Bronchial epithelial cell (primary cell): ENCODE measurements around the gene INTS7. TPM values are rescaled to one million over a fixed set of nuclear protein-coding genes. Genes with fewer than 3 reads are reported as not detected.

ENCODE experiments used
- DNase-seq: peaks from one replicate; pipeline ENCODE4 v3.0.0-alpha.2; 2010; ENCODE audit warnings: low read depth
- FAIRE-seq: peaks from 2 replicates; lab custom pipeline; 2011; peaks lifted over from hg19 to GRCh38; lab: Jason Lieb, UNC
- H3K27me3 ChIP-seq: 2 replicates; pipeline ENCODE4 v1.5.1; 2011; ENCODE audit warnings: low read length; ENCODE audit not compliant: control insufficient read depth, insufficient read depth
- H3K36me3 ChIP-seq: 2 replicates; pipeline ENCODE4 v1.5.1; 2011; ENCODE audit warnings: low read length; ENCODE audit not compliant: control insufficient read depth, insufficient read depth
- H3K4me3 ChIP-seq: 2 replicates; pipeline ENCODE4 v1.5.1; 2011; ENCODE audit warnings: mild to moderate bottlenecking, low read depth, low read length, control low read depth
- CTCF ChIP-seq: IDR thresholded peaks from 2 replicates; pipeline ENCODE4 v1.5.1; 2011; ENCODE audit warnings: mild to moderate bottlenecking, moderate library complexity, low read length, control low read depth, inconsistent platforms; ENCODE audit not compliant: insufficient read depth, severe bottlenecking
- total RNA-seq: library from RNA; depleted of rRNA; stranded (reverse); fragments of >200 nt; gene quantifications from 2 replicates; pipeline ENCODE4 v1.2.1, GENCODE V29; 2014

INTS7 gene
- total RNA-seq, 1 donor from 2014 or later: 12.9 TPM

GRCh38 chr1:212074313-212074712, 39.0 kb upstream of the INTS7 start:
- no peaks in the 10 kb centered on the region for H3K27me3 ChIP-seq
- no peak overlapping the region for H3K4me3 ChIP-seq
- FAIRE-seq (no peak), DNase-seq (no peak)
- H3K36me3 ChIP-seq: no peaks in the 10 kb centered on the region
- TF ChIP-seq CTCF: no peak

DNA sequence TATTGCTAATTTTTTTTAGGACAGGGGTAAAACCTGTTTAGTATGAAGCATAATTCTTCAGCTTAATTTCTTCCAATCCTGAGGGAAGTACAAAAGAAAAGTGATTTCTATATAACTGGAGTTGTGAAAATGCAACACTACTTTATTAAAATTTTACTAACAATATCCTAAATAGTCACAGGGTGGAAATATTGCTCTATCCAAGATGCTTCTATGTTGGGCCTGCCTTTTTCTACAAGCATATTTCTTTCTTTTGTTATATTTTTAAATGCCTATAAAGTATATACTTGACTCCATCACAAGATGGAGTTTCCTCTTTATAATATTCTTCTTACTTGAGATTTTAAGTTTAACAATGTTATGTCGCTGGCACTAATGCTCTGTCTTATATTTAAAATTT, 38.1 kb upstream of the INTS7 start:
- Histone ChIP-seq H3K36me3 (no peaks in the 10 kb centered on the region), H3K27me3 (no peaks in the 10 kb centered on the region), H3K4me3 (no peak overlapping the region)
- DNase-seq (no peak), FAIRE-seq (no peak)
- TF ChIP-seq CTCF: no peak

GRCh38 chr1:212072047-212072446, 36.7 kb upstream of the INTS7 start:
- no peak for TF ChIP-seq CTCF
- no peak for FAIRE-seq
- H3K4me3 ChIP-seq: no peak overlapping the region
- no peak for DNase-seq
- H3K27me3 ChIP-seq: no peaks in the 10 kb centered on the region
- no peaks in the 10 kb centered on the region for H3K36me3 ChIP-seq

DNA sequence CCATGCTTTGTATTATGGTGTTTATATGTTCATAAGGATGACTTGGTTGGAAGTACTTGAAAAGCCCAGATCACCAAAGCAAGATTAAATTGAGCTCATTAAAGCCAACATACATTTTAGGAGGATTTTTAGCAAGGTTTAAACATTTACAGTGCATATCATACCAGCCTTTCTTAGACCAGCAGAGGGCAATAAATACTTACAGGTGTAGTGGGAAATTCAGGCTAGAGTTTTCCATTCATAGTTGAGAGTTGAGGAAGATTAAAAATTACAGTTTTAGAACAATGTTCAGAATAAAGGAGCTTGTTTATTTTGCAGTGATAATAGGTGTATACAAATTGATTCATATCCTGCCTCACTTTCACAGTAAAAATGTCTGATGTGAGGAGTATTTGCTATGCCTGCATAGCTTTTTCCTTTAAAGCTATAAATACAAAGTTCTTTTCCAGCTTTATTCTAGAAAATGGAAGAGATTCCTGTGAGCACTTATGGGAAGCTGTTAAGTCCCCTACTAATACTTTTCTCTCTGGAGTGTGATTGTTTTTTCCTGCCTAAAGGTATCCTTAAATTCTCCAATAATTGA, 35.5 kb upstream of the INTS7 start:
- peak; percentile 52 for TF ChIP-seq CTCF
- Histone ChIP-seq H3K27me3 (no peaks in the 10 kb centered on the region), H3K36me3 (no peaks in the 10 kb centered on the region), H3K4me3 (no peak overlapping the region)
- DNase-seq: peak; percentile 54
- FAIRE-seq: no peak

DNA sequence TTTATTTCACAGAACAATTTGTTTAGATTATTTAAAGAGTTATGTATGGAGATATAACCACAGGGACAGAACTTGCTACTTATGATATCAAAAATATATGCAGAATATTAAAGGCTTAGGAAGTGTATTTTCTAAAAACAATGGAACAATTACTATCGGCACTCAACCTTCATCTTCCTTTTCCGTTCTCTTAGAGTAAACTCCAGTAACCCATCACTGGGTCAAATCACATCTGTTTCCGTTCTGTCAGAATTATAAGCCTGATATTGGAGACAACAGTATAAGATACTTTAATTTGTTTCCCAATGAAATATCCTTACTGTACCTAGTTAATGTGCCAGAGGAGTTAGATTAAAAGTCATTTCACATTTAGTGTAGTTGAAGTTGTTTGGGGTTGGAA, 32.4 kb upstream of the INTS7 start:
- TF ChIP-seq CTCF: no peak
- no peak for FAIRE-seq
- H3K36me3 ChIP-seq: no peaks in the 10 kb centered on the region

GRCh38 chr1:212062832-212063438, 27.6 kb upstream of the INTS7 start:
- H3K4me3 ChIP-seq: no peak overlapping the region
- TF ChIP-seq CTCF: peak; percentile 46
- no peaks in the 10 kb centered on the region for H3K36me3 ChIP-seq
- no peaks in the 10 kb centered on the region for H3K27me3 ChIP-seq
- FAIRE-seq (no peak), DNase-seq (peak; percentile 56)

More for the DNA sequence above, 32.4 kb upstream of the INTS7 start:
- H3K4me3 ChIP-seq: no peak overlapping the region
- no peaks in the 10 kb centered on the region for H3K27me3 ChIP-seq
- DNase-seq: no peak
